Measurements from ENCODE around the gene TNFRSF4.

The TNFRSF4 gene

DNA sequence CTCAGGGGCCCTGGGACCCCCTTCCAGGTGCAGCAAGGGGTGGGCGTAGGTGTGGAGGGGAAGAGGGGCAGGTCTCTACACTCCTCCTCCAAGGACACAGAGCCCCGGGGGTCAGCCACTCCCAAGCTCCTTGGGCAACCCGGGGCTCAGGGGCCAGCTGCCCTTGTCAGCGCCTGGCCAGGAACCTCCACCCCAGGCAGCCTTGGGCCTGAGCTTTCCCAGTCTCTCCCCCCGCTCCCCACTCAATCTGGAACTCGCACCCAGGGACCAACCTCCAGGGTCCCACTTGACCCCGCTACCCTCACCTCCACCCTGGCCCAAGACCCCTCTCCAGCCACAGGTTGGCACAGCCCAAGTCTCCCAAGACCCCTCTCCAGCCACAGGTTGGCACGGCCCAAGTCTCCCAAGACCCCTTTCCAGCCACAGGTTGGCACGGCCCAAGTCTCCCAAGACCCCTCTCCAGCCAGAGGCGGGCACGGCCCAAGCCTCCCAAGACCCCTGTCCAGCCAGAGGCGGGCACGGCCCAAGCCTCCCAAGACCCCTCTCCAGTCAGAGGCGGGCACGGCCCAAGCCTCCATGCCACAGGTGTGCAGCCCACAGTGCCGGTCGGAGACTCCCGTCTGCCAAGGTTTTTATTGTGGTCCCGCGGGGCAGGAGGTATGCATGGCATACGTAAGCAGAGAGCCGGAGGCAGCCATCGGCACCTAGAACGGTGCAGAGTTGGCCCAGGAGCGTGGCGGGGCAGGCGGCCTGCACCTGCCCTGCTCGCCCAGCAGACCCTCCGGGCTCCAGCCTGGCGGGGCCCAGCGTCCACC is 3.0 kb downstream of the TNFRSF4 start:
- H3K9me3 ChIP-seq (ENCODE audit: control extremely low read depth in 1 of 5, control insufficient read depth in 4 of 5, insufficient read depth in 2 of 5, low read depth in 1 of 5, low read length in 4 of 5): no peaks in the 10 kb centered on the region
- peaks cover 1 to 7% (median 2%) of the 10 kb centered on the region in 4 experiments for H3K36me3 ChIP-seq (ENCODE audit: control insufficient read depth in 4 of 4, insufficient read depth in 4 of 4, low read length in 3 of 4)
- H3K4me1 ChIP-seq (ENCODE audit: control extremely low read depth in 1 of 4, control insufficient read depth in 4 of 4, insufficient read depth in 4 of 4, low read length in 3 of 4): peaks cover 0 to 93% (median 84%) of the 10 kb centered on the region in 4 experiments
- CTCF ChIA-PET: interaction anchor here (1.6 kb wide), 1 partner anchor 88 kb away, joined by 5 read pairs; no protein-coding TSS in a partner anchor
- no peak overlapping the region for H3K4me3 ChIP-seq (ENCODE audit: control insufficient read depth in 1 of 7, extremely low read depth in 1 of 7, insufficient read depth in 4 of 7, low read depth in 2 of 7, low read length in 6 of 7)
- H3K27me3 ChIP-seq (replicated peaks in 2 of 5; ENCODE audit: control insufficient read depth in 4 of 5, insufficient read depth in 5 of 5, low read length in 4 of 5): peaks cover 0 to 14% (median 3%) of the 10 kb centered on the region in 5 experiments
- POLR2A ChIA-PET: interaction anchor here (0.7 kb wide), 1 partner anchor 205 kb away, joined by 4 read pairs; no protein-coding TSS in a partner anchor
- WGBS (ENCODE audit: insufficient coverage): 96% methylated on average over 22 of the region's 31 CpGs
- DNase-seq: no peak
- H3K27ac ChIP-seq (ENCODE audit: insufficient read depth in 1 of 2, low read depth in 1 of 2, low read length in 2 of 2, poor library complexity in 1 of 2, severe bottlenecking in 2 of 2): no peak overlapping the region

DNA sequence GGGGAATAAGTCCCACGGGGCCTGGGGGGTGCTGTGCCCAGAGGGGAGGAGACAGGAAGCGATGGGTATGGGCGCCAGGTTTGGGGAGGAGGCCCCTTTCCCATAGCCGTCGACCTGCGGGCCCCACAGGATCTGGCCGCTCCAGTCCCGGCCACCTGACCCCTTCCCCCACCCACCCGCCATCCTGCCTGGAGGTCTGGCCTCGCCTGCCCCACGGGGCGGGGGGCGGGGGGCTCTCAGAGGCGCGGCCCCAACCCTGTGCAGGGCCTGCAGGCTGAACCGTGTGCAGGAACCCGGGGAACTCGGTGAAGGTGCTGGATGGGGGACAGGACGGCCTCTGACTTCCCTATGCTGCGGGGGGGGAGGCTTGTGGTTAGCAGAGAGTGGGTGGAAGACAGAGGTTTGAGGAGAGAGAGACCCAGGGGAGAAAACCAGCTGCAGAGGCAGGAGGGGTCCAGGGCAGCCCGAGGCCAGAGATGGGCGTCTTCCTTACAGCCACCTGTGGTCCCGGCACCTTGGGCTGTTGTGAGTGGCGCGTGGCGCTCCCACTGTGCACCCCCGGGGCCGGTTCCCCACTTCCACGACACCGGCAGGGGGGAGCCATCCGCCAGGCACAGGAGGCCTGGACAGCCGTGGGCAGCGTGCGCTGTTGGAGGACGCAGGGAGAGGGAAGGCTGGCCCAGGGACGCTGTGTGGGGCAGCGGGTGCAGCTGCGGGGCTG is 5.1 kb downstream of the TNFRSF4 start:
- Histone ChIP-seq H3K27ac (ENCODE audit: insufficient read depth in 1 of 2, low read depth in 1 of 2, low read length in 2 of 2, poor library complexity in 1 of 2, severe bottlenecking in 2 of 2) (no peak overlapping the region), H3K9me3 (ENCODE audit: control extremely low read depth in 1 of 5, control insufficient read depth in 4 of 5, insufficient read depth in 2 of 5, low read depth in 1 of 5, low read length in 4 of 5) (no peaks in the 10 kb centered on the region), H3K4me1 (ENCODE audit: control extremely low read depth in 1 of 4, control insufficient read depth in 4 of 4, insufficient read depth in 4 of 4, low read length in 3 of 4) (peaks cover 0 to 95% (median 80%) of the 10 kb centered on the region in 4 experiments), H3K36me3 (ENCODE audit: control insufficient read depth in 4 of 4, insufficient read depth in 4 of 4, low read length in 3 of 4) (peaks cover 0 to 3% (median 0%) of the 10 kb centered on the region in 4 experiments), H3K4me3 (ENCODE audit: control insufficient read depth in 1 of 7, extremely low read depth in 1 of 7, insufficient read depth in 4 of 7, low read depth in 2 of 7, low read length in 6 of 7) (peak overlapping the region in 4 of 7 experiments; percentile 21 to 55 (median 30)), H3K27me3 (replicated peaks in 2 of 5; ENCODE audit: control insufficient read depth in 4 of 5, insufficient read depth in 5 of 5, low read length in 4 of 5) (peaks cover 0 to 21% (median 3%) of the 10 kb centered on the region in 5 experiments)
- ChIA-PET POLR2A (interaction anchor here (0.7 kb wide), 1 partner anchor 25 kb away, joined by 3 read pairs; no protein-coding TSS in a partner anchor), CTCF (interaction anchor here (0.9 to 1.7 kb wide), 4 partner anchors 13 to 86 kb away, joined by 3 to 5 read pairs (median 3); no protein-coding TSS in a partner anchor)
- DNase-seq: peak; percentile 61 to 91 (median 90)
- WGBS (ENCODE audit: insufficient coverage): 13% methylated on average over 32 of the region's 38 CpGs

DNA sequence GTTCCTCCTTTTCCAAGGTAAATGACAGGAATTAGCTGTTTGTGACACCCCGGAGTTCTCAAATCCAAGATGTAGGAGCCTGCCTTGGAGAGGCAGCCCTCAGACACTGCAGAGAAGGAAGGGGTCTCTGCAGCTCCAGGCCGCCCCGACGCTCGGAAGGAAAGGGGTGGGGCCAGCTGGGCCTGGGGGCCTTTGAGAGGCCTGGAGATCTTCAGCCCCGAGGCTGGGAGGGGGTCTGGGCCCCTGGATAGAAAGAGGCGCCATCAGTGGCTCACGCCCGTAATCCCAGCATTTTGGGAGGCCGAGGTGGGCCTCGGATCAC is 6.4 kb downstream of the TNFRSF4 start:
- H3K27me3 ChIP-seq (replicated peaks in 2 of 5; ENCODE audit: control insufficient read depth in 4 of 5, insufficient read depth in 5 of 5, low read length in 4 of 5): peaks cover 0 to 21% (median 3%) of the 10 kb centered on the region in 5 experiments
- H3K27ac ChIP-seq (ENCODE audit: insufficient read depth in 1 of 2, low read depth in 1 of 2, low read length in 2 of 2, poor library complexity in 1 of 2, severe bottlenecking in 2 of 2): no peak overlapping the region
- 64% methylated on average over 6 of the region's 11 CpGs for WGBS (ENCODE audit: insufficient coverage)
- ChIA-PET CTCF (interaction anchor here (0.9 to 2.3 kb wide), 5 partner anchors 21 to 85 kb away, joined by 3 to 6 read pairs (median 4); partner anchors contain the start of gene TTLL10), POLR2A (no interaction called here)
- no peaks in the 10 kb centered on the region for H3K9me3 ChIP-seq (ENCODE audit: control extremely low read depth in 1 of 5, control insufficient read depth in 4 of 5, insufficient read depth in 2 of 5, low read depth in 1 of 5, low read length in 4 of 5)
- no peak overlapping the region for H3K4me3 ChIP-seq (ENCODE audit: control insufficient read depth in 1 of 7, extremely low read depth in 1 of 7, insufficient read depth in 4 of 7, low read depth in 2 of 7, low read length in 6 of 7)
- no peak for DNase-seq
- H3K4me1 ChIP-seq (ENCODE audit: control extremely low read depth in 1 of 4, control insufficient read depth in 4 of 4, insufficient read depth in 4 of 4, low read length in 3 of 4): peaks cover 0 to 89% (median 67%) of the 10 kb centered on the region in 4 experiments
- peaks cover 0 to 7% (median 0%) of the 10 kb centered on the region in 4 experiments for H3K36me3 ChIP-seq (ENCODE audit: control insufficient read depth in 4 of 4, insufficient read depth in 4 of 4, low read length in 3 of 4)

DNA sequence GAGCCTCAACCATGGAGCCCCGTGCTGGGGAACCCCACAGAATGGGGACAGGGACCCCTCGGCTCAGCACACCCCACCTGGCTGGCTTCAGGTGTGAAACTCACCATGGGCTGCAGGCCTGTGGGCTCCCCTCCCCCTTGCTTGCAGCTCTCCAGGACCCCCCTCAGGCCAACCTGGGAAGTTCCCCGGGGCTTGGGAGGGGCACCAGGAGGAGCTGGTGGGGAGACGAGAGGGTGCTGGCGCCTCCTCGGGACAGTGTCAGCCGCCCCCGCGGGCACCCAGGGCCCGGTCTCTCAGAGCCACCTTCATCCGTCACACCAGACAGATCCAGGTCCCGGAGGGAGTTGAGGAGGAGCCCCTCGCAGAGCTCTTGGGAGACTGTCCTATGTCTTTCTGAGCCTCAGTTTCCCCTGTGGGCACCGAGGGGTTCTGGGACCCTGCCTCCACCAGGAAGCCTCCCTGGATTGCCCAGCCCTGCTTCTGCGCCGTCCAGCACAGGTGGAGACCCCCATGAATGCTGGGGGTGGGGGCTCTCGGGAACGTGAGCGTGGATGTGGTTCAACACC is 6.9 kb downstream of the TNFRSF4 start:
- ChIA-PET POLR2A (no interaction called here), CTCF (interaction anchor here (0.6 to 2.3 kb wide), 5 partner anchors 13 to 84 kb away, joined by 3 to 6 read pairs (median 5); partner anchors contain the start of gene TTLL10)
- Histone ChIP-seq H3K27me3 (replicated peaks in 2 of 5; ENCODE audit: control insufficient read depth in 4 of 5, insufficient read depth in 5 of 5, low read length in 4 of 5) (peaks cover 0 to 21% (median 3%) of the 10 kb centered on the region in 5 experiments), H3K4me3 (ENCODE audit: control insufficient read depth in 1 of 7, extremely low read depth in 1 of 7, insufficient read depth in 4 of 7, low read depth in 2 of 7, low read length in 6 of 7) (peak overlapping the region in 4 of 7 experiments; percentile 49 to 70 (median 59)), H3K36me3 (ENCODE audit: control insufficient read depth in 4 of 4, insufficient read depth in 4 of 4, low read length in 3 of 4) (peaks cover 0 to 7% (median 0%) of the 10 kb centered on the region in 4 experiments), H3K4me1 (ENCODE audit: control extremely low read depth in 1 of 4, control insufficient read depth in 4 of 4, insufficient read depth in 4 of 4, low read length in 3 of 4) (peaks cover 0 to 85% (median 63%) of the 10 kb centered on the region in 4 experiments), H3K9me3 (ENCODE audit: control extremely low read depth in 1 of 5, control insufficient read depth in 4 of 5, insufficient read depth in 2 of 5, low read depth in 1 of 5, low read length in 4 of 5) (no peaks in the 10 kb centered on the region), H3K27ac (ENCODE audit: insufficient read depth in 1 of 2, low read depth in 1 of 2, low read length in 2 of 2, poor library complexity in 1 of 2, severe bottlenecking in 2 of 2) (no peak overlapping the region)
- WGBS (ENCODE audit: insufficient coverage): 39% methylated on average over 8 of the region's 19 CpGs
- no peak for DNase-seq

- H3K27ac ChIP-seq (ENCODE audit: insufficient read depth in 1 of 2, low read depth in 1 of 2, low read length in 2 of 2, poor library complexity in 1 of 2, severe bottlenecking in 2 of 2): no peak within 1 kb of the TSS
- H3K4me3 ChIP-seq (ENCODE audit: control insufficient read depth in 1 of 7, extremely low read depth in 1 of 7, insufficient read depth in 4 of 7, low read depth in 2 of 7, low read length in 6 of 7): peak within 1 kb of the TSS; percentile 11 to 70 (median 49)
- H3K4me1 ChIP-seq (ENCODE audit: control extremely low read depth in 1 of 4, control insufficient read depth in 4 of 4, insufficient read depth in 4 of 4, low read length in 3 of 4): peaks cover 0 to 79% (median 57%) of the 10 kb centered on the region in 4 experiments
- peaks cover 0 to 7% (median 0%) of the 10 kb centered on the region in 4 experiments for H3K36me3 ChIP-seq (ENCODE audit: control insufficient read depth in 4 of 4, insufficient read depth in 4 of 4, low read length in 3 of 4)
- ChIA-PET POLR2A (no interaction called here), CTCF (interaction anchor here (0.6 to 2.3 kb wide), 5 partner anchors 12 to 91 kb away, joined by 3 to 6 read pairs (median 4); partner anchors contain the start of gene TTLL10)
- H3K9me3 ChIP-seq (ENCODE audit: control extremely low read depth in 1 of 5, control insufficient read depth in 4 of 5, insufficient read depth in 2 of 5, low read depth in 1 of 5, low read length in 4 of 5): no peaks in the 10 kb centered on the region
- H3K27me3 ChIP-seq (replicated peaks in 2 of 5; ENCODE audit: control insufficient read depth in 4 of 5, insufficient read depth in 5 of 5, low read length in 4 of 5): peaks cover 0 to 21% (median 3%) of the 10 kb centered on the region in 5 experiments
- 3% methylated on average over 36 of the region's 49 CpGs for WGBS (ENCODE audit: insufficient coverage)
- DNase-seq: no peak
Observed at GRCh38 chr1:1206376-1206965, 7.5 kb downstream of the TNFRSF4 start, which contains the start of gene TNFRSF18. Gene TNFRSF18, minus strand, starts transcription at chr1:1206592. Its CDS starts 21 bp downstream, at chr1:1206571.

DNA sequence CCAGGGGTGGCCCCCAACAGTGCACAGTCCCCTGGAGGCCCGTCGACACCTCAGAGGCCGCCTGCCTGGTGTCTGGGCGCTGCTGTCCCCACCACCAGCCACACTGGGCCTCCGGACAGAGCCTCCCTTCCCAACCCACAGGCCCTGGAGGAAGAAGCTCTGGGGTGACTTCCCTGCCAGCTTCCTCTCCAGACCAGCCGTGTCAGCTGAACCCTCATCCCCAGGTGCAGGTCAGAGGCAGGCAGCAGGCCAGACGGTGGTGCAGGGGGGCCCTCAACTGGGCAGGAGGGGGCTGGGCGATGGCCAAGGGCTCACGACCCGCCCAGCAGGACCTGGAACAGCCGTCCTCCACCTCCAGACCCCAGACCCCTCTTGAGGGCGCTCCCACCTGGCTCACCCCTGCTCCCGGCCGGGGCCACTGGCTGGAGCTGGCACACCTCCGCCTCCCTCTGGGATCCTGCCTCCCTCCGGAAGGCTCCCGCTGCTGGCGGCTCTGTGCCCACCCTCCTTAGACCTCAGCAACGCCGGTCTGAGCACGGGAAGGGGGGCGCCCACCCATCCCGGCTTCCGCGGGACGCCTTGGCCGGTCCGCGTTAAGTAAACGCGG is 8.1 kb downstream of the TNFRSF4 start:
- DNase-seq: no peak
- peaks cover 0 to 76% (median 55%) of the 10 kb centered on the region in 4 experiments for H3K4me1 ChIP-seq (ENCODE audit: control extremely low read depth in 1 of 4, control insufficient read depth in 4 of 4, insufficient read depth in 4 of 4, low read length in 3 of 4)
- H3K9me3 ChIP-seq (ENCODE audit: control extremely low read depth in 1 of 5, control insufficient read depth in 4 of 5, insufficient read depth in 2 of 5, low read depth in 1 of 5, low read length in 4 of 5): no peaks in the 10 kb centered on the region
- CTCF ChIA-PET: interaction anchor here (0.6 to 2.3 kb wide), 5 partner anchors 27 to 92 kb away, joined by 3 to 6 read pairs (median 4); partner anchors contain the start of gene TTLL10
- peaks cover 0 to 21% (median 3%) of the 10 kb centered on the region in 5 experiments for H3K27me3 ChIP-seq (replicated peaks in 2 of 5; ENCODE audit: control insufficient read depth in 4 of 5, insufficient read depth in 5 of 5, low read length in 4 of 5)
- peaks cover 0 to 7% (median 0%) of the 10 kb centered on the region in 4 experiments for H3K36me3 ChIP-seq (ENCODE audit: control insufficient read depth in 4 of 4, insufficient read depth in 4 of 4, low read length in 3 of 4)
- 18% methylated on average over 26 of the region's 31 CpGs for WGBS (ENCODE audit: insufficient coverage)
- no peak overlapping the region for H3K27ac ChIP-seq (ENCODE audit: insufficient read depth in 1 of 2, low read depth in 1 of 2, low read length in 2 of 2, poor library complexity in 1 of 2, severe bottlenecking in 2 of 2)
- POLR2A ChIA-PET: no interaction called here
- peak overlapping the region in 5 of 7 experiments; percentile 19 to 70 (median 54) for H3K4me3 ChIP-seq (ENCODE audit: control insufficient read depth in 1 of 7, extremely low read depth in 1 of 7, insufficient read depth in 4 of 7, low read depth in 2 of 7, low read length in 6 of 7)
